Mesendoderm (in vitro differentiated cells): ENCODE data around the gene CSNK1A1.

Experiments used
- DNase-seq: peaks from one replicate; pipeline ENCODE4 v3.0.0; 2013
- H2AK5ac ChIP-seq: 2 replicates; pipeline ENCODE4 v1.6.1; 2013; ENCODE audit warnings: low read length, inconsistent platforms
- H2BK120ac ChIP-seq: 2 replicates; pipeline ENCODE4 v1.6.1; 2013; ENCODE audit warnings: low read depth, mild to moderate bottlenecking, low read length, moderate library complexity, mixed read lengths
- H2BK15ac ChIP-seq: replicated peaks from 2 replicates; pipeline ENCODE4 v1.6.1; 2013; ENCODE audit warnings: low read depth, mild to moderate bottlenecking, moderate library complexity
- H2BK5ac ChIP-seq: 2 replicates; pipeline ENCODE4 v1.6.1; 2013; ENCODE audit warnings: low read length, inconsistent platforms
- H3K18ac ChIP-seq: 2 replicates; pipeline ENCODE4 v1.6.1; 2013; ENCODE audit warnings: mild to moderate bottlenecking, low read length, mixed read lengths
- H3K23ac ChIP-seq: one replicate; pipeline ENCODE4 v1.6.1; 2013; ENCODE audit warnings: low read length
- H3K27ac ChIP-seq: 2 replicates; pipeline ENCODE4 v1.5.1; 2013; ENCODE audit warnings: low read depth, mild to moderate bottlenecking, inconsistent platforms, low read length, moderate library complexity
- H3K27me3 ChIP-seq: 2 replicates; pipeline ENCODE4 v1.6.1; 2013; ENCODE audit warnings: low read length, control low read depth, mild to moderate bottlenecking, inconsistent platforms; ENCODE audit not compliant: insufficient read depth, poor library complexity
- H3K36me3 ChIP-seq: 2 replicates; pipeline ENCODE4 v1.6.1; 2013; ENCODE audit warnings: low read length, inconsistent platforms; ENCODE audit not compliant: control insufficient read depth, insufficient read depth
- H3K4ac ChIP-seq: one replicate; pipeline ENCODE4 v1.6.1; 2013; ENCODE audit warnings: low read depth, mild to moderate bottlenecking, low read length, moderate library complexity
- H3K4me1 ChIP-seq: 2 replicates; pipeline ENCODE4 v1.6.1; 2013; ENCODE audit warnings: low read depth, low read length, inconsistent platforms; ENCODE audit not compliant: control insufficient read depth
- H3K4me2 ChIP-seq: 2 replicates; pipeline ENCODE4 v1.6.1; 2013; ENCODE audit warnings: low read length
- H3K4me3 ChIP-seq: 2 replicates; pipeline ENCODE4 v1.5.1; 2013; ENCODE audit warnings: mild to moderate bottlenecking, low read length
- H3K56ac ChIP-seq: one replicate; pipeline ENCODE4 v1.6.1; 2013; ENCODE audit warnings: low read length
- H3K79me1 ChIP-seq: 2 replicates; pipeline ENCODE4 v1.6.1; 2013; ENCODE audit warnings: low read length, inconsistent platforms
- H3K79me2 ChIP-seq: 2 replicates; pipeline ENCODE4 v1.6.1; 2013; ENCODE audit warnings: mild to moderate bottlenecking, low read length; ENCODE audit not compliant: control insufficient read depth, insufficient read depth
- H3K9ac ChIP-seq: 2 replicates; pipeline ENCODE4 v1.6.1; 2013; ENCODE audit warnings: low read length, inconsistent platforms
- H4K5ac ChIP-seq: one replicate; pipeline ENCODE4 v1.6.1; 2013; ENCODE audit warnings: low read length
- H4K8ac ChIP-seq: one replicate; pipeline ENCODE4 v1.6.1; 2013; ENCODE audit warnings: low read depth, mild to moderate bottlenecking, control low read depth, low read length, moderate library complexity
- WGBS: extraction: QIAGEN DNeasy Blood & Tissue Kit; methylation state at CpG from one replicate; pipeline ENCODE4 v1.1.7; 2013; ENCODE audit warnings: low lambda C conversion rate, missing lambda C conversion rate; ENCODE audit not compliant: insufficient coverage; ENCODE audit errors: extremely low coverage; 5-methylcytosine and 5-hydroxymethylcytosine counted together

Gene CSNK1A1

DNA sequence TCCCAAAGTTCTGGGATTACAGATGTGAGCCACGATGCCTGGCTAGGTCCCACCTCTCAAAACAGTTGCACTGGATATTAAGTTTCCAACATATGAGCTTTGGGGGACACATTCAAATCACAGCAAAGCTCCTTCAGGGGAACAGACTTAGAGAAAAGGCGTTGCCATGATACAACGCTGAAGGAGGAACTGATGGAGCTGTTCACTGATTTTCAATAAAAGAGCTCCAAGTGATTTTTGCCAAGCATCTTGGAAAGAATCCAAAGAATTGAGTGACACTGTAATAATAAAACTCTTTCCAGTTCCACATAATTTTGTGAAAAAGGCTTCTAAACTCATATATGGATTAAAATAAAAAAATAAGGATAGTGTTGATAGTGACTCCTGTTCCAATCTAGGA, 72.5 kb downstream of the CSNK1A1 start:
- Histone ChIP-seq H3K27me3 (no peaks in the 10 kb centered on the region), H4K8ac (no peak overlapping the region), H2BK120ac (no peak overlapping the region), H3K79me1 (no peaks in the 10 kb centered on the region), H3K4ac (no peak overlapping the region), H3K18ac (no peak overlapping the region), H2BK15ac (no peak overlapping the region), H3K79me2 (no peaks in the 10 kb centered on the region), H3K4me3 (no peak overlapping the region), H4K5ac (no peak overlapping the region), H3K27ac (no peak overlapping the region), H2AK5ac (no peak overlapping the region), H3K56ac (no peak overlapping the region), H3K4me2 (no peak overlapping the region), H3K36me3 (no peaks in the 10 kb centered on the region), H3K4me1 (no peaks in the 10 kb centered on the region), H3K23ac (no peak overlapping the region), H2BK5ac (no peak overlapping the region), H3K9ac (no peak overlapping the region)
- DNase-seq: no peak
- no CpG with 5 or more reads among the region's 3 CpGs for WGBS

DNA sequence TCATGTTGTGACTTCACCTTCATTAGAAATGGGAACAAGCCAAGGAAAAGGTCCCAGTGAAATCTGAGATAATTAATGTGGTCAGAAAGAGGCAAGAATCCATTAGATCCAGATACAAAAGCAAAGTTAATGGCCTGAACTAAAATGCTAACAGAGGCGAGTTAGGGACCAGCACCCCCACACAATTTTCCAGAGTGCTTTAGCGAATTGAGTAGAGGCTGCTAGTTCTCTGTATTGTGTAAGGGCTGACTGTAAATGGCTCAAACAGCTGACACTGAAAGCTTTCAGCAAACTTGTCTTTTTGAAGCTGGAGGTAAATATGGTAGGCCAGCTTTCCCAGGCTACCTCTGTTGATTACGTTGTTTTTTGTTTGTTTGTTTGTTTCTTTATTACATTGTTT, 75.5 kb downstream of the CSNK1A1 start:
- Histone ChIP-seq H4K8ac (no peak overlapping the region), H2BK120ac (no peak overlapping the region), H2BK15ac (no peak overlapping the region), H3K4me3 (no peak overlapping the region), H3K27ac (no peak overlapping the region), H3K79me2 (no peaks in the 10 kb centered on the region), H3K56ac (no peak overlapping the region), H3K18ac (no peak overlapping the region), H3K27me3 (no peaks in the 10 kb centered on the region), H3K36me3 (no peaks in the 10 kb centered on the region), H3K4me2 (no peak overlapping the region), H3K4me1 (no peaks in the 10 kb centered on the region), H4K5ac (no peak overlapping the region), H3K9ac (no peak overlapping the region), H3K4ac (no peak overlapping the region), H3K23ac (no peak overlapping the region), H2AK5ac (no peak overlapping the region), H2BK5ac (no peak overlapping the region), H3K79me1 (no peaks in the 10 kb centered on the region)
- DNase-seq: no peak
- no CpG with 5 or more reads among the region's 3 CpGs for WGBS

DNA sequence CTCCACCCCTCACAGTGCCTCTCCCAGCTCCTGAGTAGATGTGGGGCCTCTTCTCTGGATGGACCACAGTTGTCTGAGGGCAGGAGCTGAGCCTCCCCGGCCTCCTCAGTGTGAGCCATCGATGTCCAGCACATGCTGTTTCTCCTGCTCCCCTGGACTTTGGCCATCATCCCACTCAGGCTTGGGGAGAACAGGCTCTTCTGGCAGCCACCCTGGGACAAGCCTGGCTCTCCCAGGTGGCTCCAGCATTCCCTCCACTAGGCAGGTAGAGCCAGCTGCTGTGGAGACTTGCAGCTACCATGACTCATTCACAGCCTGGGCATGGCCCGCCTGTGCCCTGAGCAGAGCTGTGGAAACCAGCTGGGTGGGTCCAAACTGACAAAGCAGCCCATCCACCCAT, 77.0 kb downstream of the CSNK1A1 start:
- no peak overlapping the region for H2BK15ac ChIP-seq
- no peak for DNase-seq
- no peak overlapping the region for H3K56ac ChIP-seq
- no peaks in the 10 kb centered on the region for H3K27me3 ChIP-seq
- no peaks in the 10 kb centered on the region for H3K79me2 ChIP-seq
- no peak overlapping the region for H4K5ac ChIP-seq
- H2BK120ac ChIP-seq: no peak overlapping the region
- H2AK5ac ChIP-seq: no peak overlapping the region
- no peak overlapping the region for H4K8ac ChIP-seq
- no peak overlapping the region for H3K4me2 ChIP-seq
- no peaks in the 10 kb centered on the region for H3K4me1 ChIP-seq
- H3K23ac ChIP-seq: no peak overlapping the region
- H3K4ac ChIP-seq: no peak overlapping the region
- no peak overlapping the region for H2BK5ac ChIP-seq
- H3K9ac ChIP-seq: no peak overlapping the region
- H3K79me1 ChIP-seq: no peaks in the 10 kb centered on the region
- H3K36me3 ChIP-seq: no peaks in the 10 kb centered on the region
- no peak overlapping the region for H3K4me3 ChIP-seq
- H3K27ac ChIP-seq: no peak overlapping the region
- no CpG with 5 or more reads among the region's 3 CpGs for WGBS
- no peak overlapping the region for H3K18ac ChIP-seq

DNA sequence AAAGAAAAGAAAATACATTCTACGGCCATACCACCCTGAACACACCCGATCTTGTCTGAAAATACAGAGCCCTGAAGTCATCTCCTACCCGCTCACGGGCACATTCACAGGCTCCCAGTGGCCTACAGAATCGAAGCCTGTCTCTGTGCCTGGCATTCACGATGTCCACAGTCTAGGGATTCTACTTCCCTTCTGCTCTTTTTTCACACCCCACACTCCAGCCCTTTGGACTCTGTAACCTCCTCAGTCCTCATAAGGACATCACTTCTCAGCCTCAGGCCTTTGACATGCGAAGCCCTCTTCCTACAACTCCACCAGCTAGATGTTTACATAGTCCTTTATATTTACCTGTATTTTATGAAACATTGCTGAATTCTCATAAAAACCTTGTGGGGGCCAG, 77.8 kb downstream of the CSNK1A1 start:
- H3K56ac ChIP-seq: no peak overlapping the region

DNA sequence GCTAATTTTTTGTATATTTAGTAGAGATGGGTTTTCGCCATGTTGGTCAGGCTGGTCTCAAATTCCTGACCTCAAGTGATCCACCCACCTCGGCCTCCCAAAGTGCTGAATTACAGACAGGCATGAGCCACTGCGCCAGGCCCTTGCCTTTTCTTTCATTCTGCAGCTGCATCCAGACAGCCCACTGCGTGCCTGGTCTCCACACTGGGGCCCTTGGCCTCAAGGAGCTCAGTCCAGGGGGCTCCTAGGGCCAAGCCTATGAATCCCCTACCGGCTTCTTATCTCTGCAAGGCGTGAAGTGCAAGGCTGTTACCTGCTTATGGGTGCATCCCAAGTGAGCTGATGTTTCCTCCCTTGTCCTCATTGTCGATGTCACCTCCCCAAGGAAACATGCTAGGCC, 78.8 kb downstream of the CSNK1A1 start:
- Histone ChIP-seq H3K18ac (no peak overlapping the region), H3K79me2 (no peaks in the 10 kb centered on the region), H3K27me3 (no peaks in the 10 kb centered on the region), H3K4me2 (no peak overlapping the region), H2AK5ac (no peak overlapping the region), H3K56ac (no peak overlapping the region), H3K79me1 (no peaks in the 10 kb centered on the region), H3K36me3 (no peaks in the 10 kb centered on the region), H3K23ac (no peak overlapping the region), H3K4ac (no peak overlapping the region), H4K8ac (no peak overlapping the region), H4K5ac (no peak overlapping the region), H2BK5ac (no peak overlapping the region), H3K9ac (no peak overlapping the region), H2BK120ac (no peak overlapping the region), H3K27ac (no peak overlapping the region), H2BK15ac (no peak overlapping the region), H3K4me1 (no peaks in the 10 kb centered on the region), H3K4me3 (no peak overlapping the region)
- WGBS: no CpG with 5 or more reads among the region's 7 CpGs
- DNase-seq: no peak

More for the DNA sequence above, 77.8 kb downstream of the CSNK1A1 start:
- H3K36me3 ChIP-seq: no peaks in the 10 kb centered on the region
- H4K8ac ChIP-seq: no peak overlapping the region
- no peak overlapping the region for H2BK5ac ChIP-seq
- H3K23ac ChIP-seq: no peak overlapping the region
- no peak overlapping the region for H3K4me3 ChIP-seq
- no CpG with 5 or more reads among the region's 7 CpGs for WGBS
- no peaks in the 10 kb centered on the region for H3K27me3 ChIP-seq
- no peaks in the 10 kb centered on the region for H3K79me2 ChIP-seq
- H3K4me1 ChIP-seq: no peaks in the 10 kb centered on the region
- no peak overlapping the region for H3K27ac ChIP-seq
- H3K4ac ChIP-seq: no peak overlapping the region
- no peak overlapping the region for H3K9ac ChIP-seq
- H2BK15ac ChIP-seq: no peak overlapping the region
- H3K18ac ChIP-seq: no peak overlapping the region
- no peak overlapping the region for H3K4me2 ChIP-seq
- no peak overlapping the region for H2AK5ac ChIP-seq
- no peaks in the 10 kb centered on the region for H3K79me1 ChIP-seq
- no peak for DNase-seq
- no peak overlapping the region for H2BK120ac ChIP-seq
- H4K5ac ChIP-seq: no peak overlapping the region

DNA sequence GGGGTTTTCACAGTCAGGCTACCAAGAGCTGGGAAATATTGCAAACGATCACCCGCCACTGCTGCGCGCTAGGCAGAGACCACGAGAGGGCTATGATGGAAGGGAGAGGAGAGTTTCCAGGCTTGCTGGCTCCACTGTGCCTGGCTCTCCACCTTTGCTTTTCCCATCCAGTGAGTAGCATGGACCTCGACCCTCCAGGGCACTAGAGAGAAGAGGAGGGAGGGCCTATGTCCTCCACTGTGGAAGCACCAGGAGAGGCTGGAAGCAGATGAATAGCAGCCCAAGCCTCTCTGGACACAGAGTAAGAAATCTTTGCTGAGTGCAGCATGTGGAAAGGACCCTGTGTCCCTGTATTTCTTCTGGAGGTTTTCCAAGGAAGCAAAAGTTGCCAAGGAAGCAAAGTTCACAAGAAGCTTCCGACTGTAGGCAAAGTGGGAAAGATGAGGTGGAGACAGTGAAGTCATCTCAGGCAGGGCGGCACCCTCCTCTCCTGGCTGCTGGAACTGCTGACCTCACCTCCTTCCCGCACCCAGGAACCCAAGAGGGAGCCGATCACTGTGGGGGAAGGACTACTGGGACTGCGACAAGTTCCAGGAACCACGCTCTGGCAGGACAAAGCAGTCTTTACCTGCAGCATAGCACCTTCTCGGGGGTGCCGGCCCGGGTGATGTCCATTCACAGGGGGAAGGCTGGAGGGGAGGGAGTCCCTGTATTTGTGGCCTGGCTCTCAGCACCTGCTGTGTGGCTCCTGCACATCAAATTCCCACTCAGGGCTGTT, 79.6 kb downstream of the CSNK1A1 start:
- Histone ChIP-seq H3K4me2 (no peak overlapping the region), H3K9ac (no peak overlapping the region), H3K79me1 (no peaks in the 10 kb centered on the region), H3K36me3 (no peaks in the 10 kb centered on the region), H3K4me1 (no peaks in the 10 kb centered on the region), H3K23ac (no peak overlapping the region), H3K27ac (no peak overlapping the region), H3K4me3 (no peak overlapping the region), H3K27me3 (no peaks in the 10 kb centered on the region), H3K18ac (no peak overlapping the region), H2BK120ac (no peak overlapping the region), H4K8ac (no peak overlapping the region), H2BK5ac (no peak overlapping the region), H2AK5ac (no peak overlapping the region), H3K79me2 (no peaks in the 10 kb centered on the region), H3K56ac (no peak overlapping the region), H3K4ac (no peak overlapping the region), H4K5ac (no peak overlapping the region), H2BK15ac (no peak overlapping the region)
- no peak for DNase-seq
- no CpG with 5 or more reads among the region's 15 CpGs for WGBS
